Stimulated activated naive B cell treated with anti-CD40 and anti-IgM and Interleukin-4, amounts not matched to agents 10 μg/mL and 1 μg/mL and 100 μg/mL, for 72 hours (primary cell): ENCODE data around the gene ANKRD6.

ENCODE experiments used
- ATAC-seq, 2 donors: fragments of 150-1000 bp; cut with Tn5 transposase; replicated peaks; 2 replicates each; pipeline ENCODE4 v1.10.0; 2021; ENCODE audit warnings: moderate library complexity in 1 of 2
- DNase-seq: peaks from one replicate; pipeline ENCODE4 v3.0.0; 2021
- H3K27ac Mint-ChIP-seq: one replicate; pipeline ENCODE4 v1.8.0; 2022; ENCODE audit warnings: mild to moderate bottlenecking, mixed read lengths
- H3K27me3 Mint-ChIP-seq, 2 donors: one replicate each; pipeline ENCODE4 v1.8.0; 2022; ENCODE audit warnings: mixed read lengths in 2 of 2
- H3K36me3 Mint-ChIP-seq, 2 donors: one replicate each; pipeline ENCODE4 v1.8.0; 2022; ENCODE audit warnings: mixed read lengths in 2 of 2, mild to moderate bottlenecking in 1 of 2
- H3K4me1 Mint-ChIP-seq, 2 donors: one replicate each; pipeline ENCODE4 v1.8.0; 2022; ENCODE audit warnings: mixed read lengths in 2 of 2, mild to moderate bottlenecking in 1 of 2
- H3K4me3 Mint-ChIP-seq, 2 donors: one replicate each; pipeline ENCODE4 v1.8.0; 2022; ENCODE audit warnings: mild to moderate bottlenecking in 2 of 2, mixed read lengths in 2 of 2, moderate library complexity in 1 of 2
- H3K9me3 Mint-ChIP-seq, 2 donors: one replicate each; pipeline ENCODE4 v1.8.0; 2022; ENCODE audit warnings: mixed read lengths in 2 of 2, mild to moderate bottlenecking in 1 of 2

The ANKRD6 gene

GRCh38 chr6:89679215-89680120 lies 246.5 kb downstream of the ANKRD6 start:
- Mint-ChIP-seq H3K9me3 (no peaks in the 10 kb centered on the region), H3K27ac (no peak overlapping the region), H3K4me1 (no peaks in the 10 kb centered on the region), H3K27me3 (no peaks in the 10 kb centered on the region), H3K36me3 (peaks cover 44 to 62% of the 10 kb centered on the region in 2 donors), H3K4me3 (no peak overlapping the region)
- ATAC-seq = no peak
- no peak for DNase-seq

DNA sequence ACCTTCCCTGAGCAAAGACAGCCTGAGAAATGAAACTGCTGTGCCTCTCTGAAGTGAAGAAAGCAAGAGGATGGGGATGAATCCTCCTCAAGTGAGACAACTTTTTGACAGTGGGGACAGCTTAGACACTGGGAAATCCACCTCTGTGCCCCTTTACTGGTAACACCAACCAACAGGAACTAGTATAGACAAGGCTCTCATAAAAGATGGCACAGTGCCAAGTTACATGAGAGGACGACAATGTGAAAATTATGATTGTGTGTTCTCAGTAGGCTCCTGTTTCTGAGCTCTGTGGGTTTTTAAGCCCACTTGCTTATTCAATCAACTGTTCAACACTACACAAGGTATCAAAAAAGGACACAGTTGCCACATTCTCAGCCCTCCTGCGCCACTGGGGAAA lies 247.2 kb downstream of the ANKRD6 start:
- H3K27me3 Mint-ChIP-seq = no peaks in the 10 kb centered on the region
- peaks cover 46 to 62% of the 10 kb centered on the region in 2 donors for H3K36me3 Mint-ChIP-seq
- DNase-seq (no peak), ATAC-seq (no peak)
- no peaks in the 10 kb centered on the region for H3K4me1 Mint-ChIP-seq
- H3K27ac Mint-ChIP-seq = no peak overlapping the region
- H3K4me3 Mint-ChIP-seq = no peak overlapping the region
- no peaks in the 10 kb centered on the region for H3K9me3 Mint-ChIP-seq

GRCh38 chr6:89680551-89680950 lies 247.6 kb downstream of the ANKRD6 start:
- no peak for ATAC-seq
- peaks cover 43 to 62% of the 10 kb centered on the region in 2 donors for H3K36me3 Mint-ChIP-seq
- no peaks in the 10 kb centered on the region for H3K4me1 Mint-ChIP-seq
- no peaks in the 10 kb centered on the region for H3K9me3 Mint-ChIP-seq
- no peak overlapping the region for H3K27ac Mint-ChIP-seq
- H3K4me3 Mint-ChIP-seq = no peak overlapping the region
- no peaks in the 10 kb centered on the region for H3K27me3 Mint-ChIP-seq
- no peak for DNase-seq

GRCh38 chr6:89681983-89682564 lies 249.1 kb downstream of the ANKRD6 start:
- Mint-ChIP-seq H3K27ac (no peak overlapping the region), H3K4me3 (no peak overlapping the region), H3K27me3 (no peaks in the 10 kb centered on the region), H3K9me3 (no peaks in the 10 kb centered on the region), H3K36me3 (peaks cover 40 to 60% of the 10 kb centered on the region in 2 donors), H3K4me1 (no peaks in the 10 kb centered on the region)
- ATAC-seq = no peak
- no peak for DNase-seq

DNA sequence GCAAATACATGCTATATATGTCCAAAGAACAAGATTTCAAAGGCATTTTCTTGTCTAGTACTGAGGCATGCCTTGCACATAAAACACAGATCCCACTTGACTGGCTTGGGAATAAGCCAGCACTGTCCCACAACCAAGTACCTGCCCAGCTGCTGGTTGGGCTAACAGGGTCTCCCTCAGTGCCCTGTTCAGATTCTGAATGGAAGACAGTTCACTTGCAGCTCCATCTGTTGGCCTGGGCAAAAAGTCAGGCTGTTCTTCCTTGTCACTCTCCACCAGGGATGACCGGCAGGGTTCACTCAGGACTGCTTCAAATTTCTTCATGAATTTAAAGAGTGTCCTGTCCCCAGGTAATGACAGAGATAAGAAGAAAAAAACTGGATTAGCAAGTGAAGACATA lies 250.0 kb downstream of the ANKRD6 start:
- no peaks in the 10 kb centered on the region for H3K27me3 Mint-ChIP-seq
- H3K4me1 Mint-ChIP-seq = no peaks in the 10 kb centered on the region
- H3K4me3 Mint-ChIP-seq = no peak overlapping the region
- DNase-seq (no peak), ATAC-seq (no peak)
- H3K9me3 Mint-ChIP-seq = no peaks in the 10 kb centered on the region
- peaks cover 44 to 61% of the 10 kb centered on the region in 2 donors for H3K36me3 Mint-ChIP-seq
- H3K27ac Mint-ChIP-seq = no peak overlapping the region
